ENCODE results near the gene ACSL3. TPM values are rescaled to one million over a fixed set of nuclear protein-coding genes. Genes with fewer than 3 reads are reported as not detected.
"Not testable (repeated sequence)": the region's sequence is repeated elsewhere in the genome, so short reads cannot be mapped to it uniquely, and the experiment has no call there.

The ACSL3 gene
- total RNA-seq (2014; rRNA removed; shearing (Covaris generic)) = 1,114 and 1,151 TPM in 2 replicates
- 490 and 525 TPM in 2 replicates for polyA plus RNA-seq (2015; cell fraction: cytosol; rRNA removed)
- polyA plus RNA-seq (2015; cell fraction: nucleus; rRNA removed) = 203 and 204 TPM in 2 replicates

DNA sequence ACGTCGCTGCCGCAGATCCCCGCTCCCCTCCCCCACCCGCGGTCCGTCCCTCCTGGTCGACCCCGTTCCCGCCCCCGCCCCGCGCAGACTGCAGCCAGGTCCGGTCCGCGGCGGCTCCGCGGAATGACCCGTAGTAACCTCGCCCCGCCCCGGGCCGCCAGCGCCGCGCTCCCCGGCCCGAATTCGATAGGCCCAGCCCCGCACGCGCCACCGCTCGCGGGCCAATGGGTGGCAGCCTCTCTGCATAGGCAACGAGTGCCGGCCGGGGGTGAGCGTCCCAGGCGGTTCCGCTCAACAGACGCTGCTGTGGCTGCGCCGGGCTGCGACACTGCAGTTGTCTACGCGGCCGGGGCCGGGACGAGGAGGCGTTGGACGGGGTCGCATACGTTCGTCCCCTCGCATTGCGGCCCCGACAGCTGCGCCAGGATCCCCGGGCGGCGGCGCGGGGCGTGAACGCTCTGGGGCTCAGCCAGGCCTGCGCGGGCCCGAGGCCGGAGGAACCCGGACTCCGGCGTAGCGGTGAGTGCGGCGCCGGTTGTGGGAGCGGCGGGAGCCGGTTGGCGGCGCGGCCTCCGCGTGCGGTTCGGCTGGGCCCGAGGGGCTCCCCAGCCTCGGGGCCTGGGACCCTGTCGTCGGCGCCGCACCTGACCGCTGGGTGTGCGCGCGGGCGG is at the start of gene ACSL3:
Gene ACSL3 (plus strand): TSS at position 297 of the 671 bp plus-strand sequence. CDS start 47,737 bp downstream, outside the sequence.
- peak; percentile 94 for DNase-seq (ENCODE audit: low read depth, low spot score)
- in situ Hi-C loops (cut with HindIII; ENCODE audit: low pct_unique_long_range_greater_than_20kb, low sequenced_read_pairs) = no loop called here

DNA sequence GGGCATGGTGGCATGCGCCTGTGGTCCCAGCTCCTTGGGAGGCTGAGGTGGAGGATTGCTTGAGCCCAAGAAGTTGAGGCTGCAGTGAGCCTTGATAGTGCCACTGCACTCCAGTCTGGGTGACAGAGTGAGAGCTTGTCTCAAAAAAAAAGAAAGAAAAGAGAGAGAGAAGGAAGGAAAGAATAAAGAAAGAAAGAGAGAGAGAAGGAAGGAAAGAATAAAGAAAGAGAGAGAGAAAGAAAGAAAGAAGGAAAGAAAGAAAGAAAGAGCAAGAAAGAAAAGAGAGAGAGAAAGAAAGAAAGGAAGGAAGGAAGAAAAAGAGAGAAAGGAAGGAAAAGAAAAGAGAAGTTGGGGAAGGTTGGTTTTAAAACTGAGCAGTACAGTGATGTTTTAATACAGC is 49.0 kb upstream of the ACSL3 start:
- DNase-seq (ENCODE audit: low read depth, low spot score) = no peak
- in situ Hi-C loops (cut with HindIII; ENCODE audit: low pct_unique_long_range_greater_than_20kb, low sequenced_read_pairs) = no loop called here

DNA sequence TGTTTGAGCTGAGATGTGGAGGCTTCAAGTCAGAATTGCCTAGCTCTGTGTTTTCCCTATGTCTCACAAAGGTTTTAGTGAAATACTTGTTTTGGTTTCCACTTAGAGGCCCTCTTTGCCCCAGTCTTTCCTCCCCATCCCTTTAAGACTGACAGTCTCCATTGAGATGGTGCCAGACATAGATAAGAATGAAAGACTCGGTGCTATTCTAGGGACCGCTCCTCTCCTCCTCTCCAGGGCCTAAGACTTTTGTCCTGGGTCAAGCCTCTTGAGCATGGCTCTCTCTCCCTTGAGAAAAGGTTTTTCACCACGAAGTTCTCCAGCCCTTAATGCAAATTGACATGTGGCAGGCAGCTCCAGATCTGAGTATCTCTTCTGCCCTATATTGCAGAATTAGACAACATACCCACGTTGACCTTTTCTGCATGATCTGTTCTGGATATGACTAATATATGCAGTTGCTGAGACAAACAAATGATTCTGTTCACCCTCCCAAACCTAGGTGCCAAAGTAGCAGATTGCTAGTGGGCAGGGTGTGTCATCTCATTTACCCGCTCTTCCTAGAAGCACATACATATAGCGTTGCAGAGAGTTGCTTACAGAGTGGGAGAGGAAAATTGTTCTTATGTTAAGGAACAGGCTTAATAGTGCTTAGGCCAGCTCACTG is 47.5 kb upstream of the ACSL3 start:
- peak; percentile 46 for DNase-seq (ENCODE audit: low read depth, low spot score)
- in situ Hi-C loops (cut with HindIII; ENCODE audit: low pct_unique_long_range_greater_than_20kb, low sequenced_read_pairs) = no loop called here

DNA sequence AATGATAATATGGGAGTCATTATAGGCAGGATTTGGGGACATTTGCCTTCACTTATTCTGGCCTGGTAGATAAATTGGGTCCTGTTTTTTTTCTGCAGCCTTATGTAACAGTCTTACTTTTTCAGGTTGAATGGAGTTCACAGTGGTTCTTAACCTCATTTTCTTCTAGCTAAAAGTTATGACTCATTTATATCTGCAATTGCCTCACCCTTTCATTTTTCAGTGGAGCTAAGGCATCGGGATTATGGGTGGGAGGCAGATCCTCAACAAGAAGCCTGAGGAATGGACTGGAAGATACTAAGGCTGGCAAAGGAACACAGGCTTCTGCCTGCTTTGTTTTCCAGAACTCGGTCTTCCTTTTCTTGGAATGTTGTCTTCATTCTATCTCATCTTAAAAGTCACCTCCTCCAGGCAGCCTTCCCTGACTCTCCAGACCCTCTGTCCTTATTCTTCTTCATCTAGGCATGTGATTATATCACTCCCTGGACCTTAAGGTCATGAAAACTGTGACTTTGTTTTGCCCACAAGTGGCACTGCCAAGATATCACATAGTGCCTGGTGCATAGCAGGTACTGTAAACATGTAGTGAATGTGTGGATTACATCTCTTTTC is 41.0 kb upstream of the ACSL3 start:
- no peak for DNase-seq (ENCODE audit: low read depth, low spot score)
- in situ Hi-C loops (cut with HindIII; ENCODE audit: low pct_unique_long_range_greater_than_20kb, low sequenced_read_pairs) = no loop called here

DNA sequence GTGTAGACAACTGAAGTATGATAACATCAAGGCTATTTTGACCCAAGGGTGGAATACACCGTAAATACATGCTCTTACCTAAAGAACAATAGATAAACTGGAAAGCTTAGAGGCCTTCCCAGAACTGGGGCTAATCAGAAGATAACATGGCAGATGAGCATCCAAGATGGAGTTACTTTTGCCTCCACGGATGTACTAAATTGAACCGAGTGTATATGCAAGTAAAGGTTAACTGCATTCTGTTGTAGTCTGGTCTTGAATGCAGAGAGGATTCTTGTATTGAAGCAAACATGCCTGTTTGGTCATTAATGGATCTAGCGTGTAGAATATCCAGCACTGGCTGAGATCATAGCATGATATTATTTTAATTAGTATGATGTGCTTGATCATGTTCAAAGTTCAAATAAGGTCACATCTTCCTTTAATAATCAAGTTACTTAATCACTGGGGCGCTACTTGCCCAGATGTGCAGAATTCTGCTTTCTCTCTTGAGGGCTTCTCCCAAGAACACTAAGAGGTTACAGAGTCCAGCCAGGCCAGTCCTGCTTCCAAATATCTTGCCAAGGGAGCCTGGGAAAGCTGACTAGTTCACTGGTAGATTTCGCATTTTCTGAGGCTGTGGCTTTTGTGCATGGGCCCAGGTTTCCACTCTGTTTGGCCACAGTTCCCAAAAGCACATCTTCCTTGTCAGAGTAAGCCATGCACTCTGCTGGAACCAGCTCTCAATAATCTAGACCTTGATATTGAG is 37.5 kb upstream of the ACSL3 start:
- no peak for DNase-seq (ENCODE audit: low read depth, low spot score)
- in situ Hi-C loops (cut with HindIII; ENCODE audit: low pct_unique_long_range_greater_than_20kb, low sequenced_read_pairs) = no loop called here

DNA sequence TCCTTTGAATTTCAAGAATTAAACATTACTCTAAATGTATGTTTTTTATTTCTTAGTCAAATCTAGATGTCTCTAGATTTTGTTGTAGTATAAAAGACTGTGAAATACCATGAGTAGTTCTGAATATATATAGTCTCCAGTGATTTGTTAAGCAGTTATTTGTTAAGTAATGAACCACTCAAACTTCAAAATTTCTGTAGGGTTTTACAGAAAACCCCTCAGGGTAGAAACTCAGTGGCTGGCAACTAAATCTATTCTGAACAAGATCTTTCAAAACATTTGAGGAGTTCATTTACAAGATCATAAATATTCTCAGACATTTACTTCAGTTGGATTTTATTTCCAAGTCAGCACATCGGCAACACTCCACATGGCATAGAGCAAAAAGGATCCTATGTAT is 35.8 kb upstream of the ACSL3 start:
- no peak for DNase-seq (ENCODE audit: low read depth, low spot score)
- in situ Hi-C loops (cut with HindIII; ENCODE audit: low pct_unique_long_range_greater_than_20kb, low sequenced_read_pairs) = no loop called here

DNA sequence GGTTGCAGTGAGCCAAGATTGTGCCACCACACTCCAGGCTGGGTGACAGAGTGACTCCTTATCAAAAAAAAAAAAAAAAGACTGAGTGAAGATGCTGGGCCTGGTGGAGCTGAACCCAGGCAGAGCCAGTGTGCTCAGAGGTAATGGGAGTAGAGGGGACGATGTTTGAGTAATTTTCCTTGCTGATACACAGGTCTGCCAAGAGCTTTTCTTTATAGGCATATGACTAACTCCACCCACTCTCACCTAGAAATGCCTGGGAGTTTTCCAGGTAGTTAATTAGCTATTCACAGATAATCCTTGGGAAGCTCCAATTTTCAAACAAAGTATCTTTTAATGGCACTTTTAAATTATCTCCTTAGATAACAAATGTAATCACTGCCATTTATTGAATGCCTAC is 33.4 kb upstream of the ACSL3 start:
- in situ Hi-C loops (cut with HindIII; ENCODE audit: low pct_unique_long_range_greater_than_20kb, low sequenced_read_pairs) = no loop called here
- no peak for DNase-seq (ENCODE audit: low read depth, low spot score)

DNA sequence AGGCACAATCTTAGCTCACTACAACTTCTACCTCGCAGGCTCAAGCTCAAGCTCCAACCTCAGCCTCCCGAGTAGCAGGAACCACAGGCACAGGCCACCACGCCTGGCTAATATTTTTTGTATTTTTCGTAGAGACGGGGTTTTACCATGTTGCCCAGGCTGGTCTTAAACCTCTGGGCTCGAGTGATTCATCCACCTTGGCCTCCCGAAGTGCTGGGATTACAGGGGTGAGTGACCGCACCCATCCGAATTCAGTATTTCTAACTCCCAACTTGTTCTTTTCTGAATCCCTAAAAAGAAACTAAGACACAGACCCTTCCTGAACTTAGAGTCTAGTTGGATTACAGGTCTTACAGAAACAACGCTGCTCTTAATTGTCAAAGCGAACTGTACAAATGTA is 32.3 kb upstream of the ACSL3 start:
- in situ Hi-C loops (cut with HindIII; ENCODE audit: low pct_unique_long_range_greater_than_20kb, low sequenced_read_pairs) = no loop called here

DNA sequence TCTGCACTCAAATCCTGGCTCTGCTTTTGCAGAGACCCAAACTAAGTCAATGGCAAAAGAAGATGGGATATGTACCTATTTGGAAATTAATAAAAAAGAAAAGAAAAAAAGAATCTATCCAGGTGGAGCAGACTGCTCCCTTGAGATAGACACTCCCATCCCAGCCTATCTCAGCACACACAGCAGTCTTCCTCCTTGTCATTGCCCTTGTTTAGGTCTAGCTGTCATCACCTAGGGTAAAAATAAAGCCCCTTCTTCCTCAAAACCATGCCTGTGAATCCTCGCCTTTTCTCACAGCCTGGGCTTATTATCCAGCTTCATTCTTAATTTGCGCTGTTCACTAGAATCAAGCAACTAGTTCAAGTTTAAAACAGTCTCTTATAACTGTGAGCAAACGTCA is 30.7 kb upstream of the ACSL3 start:
- DNase-seq (ENCODE audit: low read depth, low spot score) = no peak
- in situ Hi-C loops (cut with HindIII; ENCODE audit: low pct_unique_long_range_greater_than_20kb, low sequenced_read_pairs) = no loop called here

More for the DNA sequence above, 32.3 kb upstream of the ACSL3 start:
- no peak for DNase-seq (ENCODE audit: low read depth, low spot score)

DNA sequence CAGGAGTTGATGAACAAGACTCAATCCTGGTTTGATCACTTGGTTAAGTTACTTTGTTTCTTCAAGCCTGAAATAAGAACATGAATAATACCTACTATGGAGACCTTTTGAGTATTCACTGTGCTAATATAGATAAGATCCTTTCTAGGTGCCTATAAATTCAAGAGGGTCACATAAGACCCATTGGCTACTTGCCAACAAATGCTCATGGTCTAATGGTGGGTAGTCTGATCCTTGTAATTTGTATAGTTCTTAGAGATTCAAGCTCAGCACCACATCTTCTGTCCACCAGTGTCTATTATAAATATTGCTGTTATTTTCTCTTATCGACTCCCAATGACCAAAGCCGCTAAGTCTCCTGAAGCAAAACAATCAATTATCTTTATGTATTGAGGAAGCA is 27.4 kb upstream of the ACSL3 start:
- in situ Hi-C loops (cut with HindIII; ENCODE audit: low pct_unique_long_range_greater_than_20kb, low sequenced_read_pairs) = no loop called here
- no peak for DNase-seq (ENCODE audit: low read depth, low spot score)

DNA sequence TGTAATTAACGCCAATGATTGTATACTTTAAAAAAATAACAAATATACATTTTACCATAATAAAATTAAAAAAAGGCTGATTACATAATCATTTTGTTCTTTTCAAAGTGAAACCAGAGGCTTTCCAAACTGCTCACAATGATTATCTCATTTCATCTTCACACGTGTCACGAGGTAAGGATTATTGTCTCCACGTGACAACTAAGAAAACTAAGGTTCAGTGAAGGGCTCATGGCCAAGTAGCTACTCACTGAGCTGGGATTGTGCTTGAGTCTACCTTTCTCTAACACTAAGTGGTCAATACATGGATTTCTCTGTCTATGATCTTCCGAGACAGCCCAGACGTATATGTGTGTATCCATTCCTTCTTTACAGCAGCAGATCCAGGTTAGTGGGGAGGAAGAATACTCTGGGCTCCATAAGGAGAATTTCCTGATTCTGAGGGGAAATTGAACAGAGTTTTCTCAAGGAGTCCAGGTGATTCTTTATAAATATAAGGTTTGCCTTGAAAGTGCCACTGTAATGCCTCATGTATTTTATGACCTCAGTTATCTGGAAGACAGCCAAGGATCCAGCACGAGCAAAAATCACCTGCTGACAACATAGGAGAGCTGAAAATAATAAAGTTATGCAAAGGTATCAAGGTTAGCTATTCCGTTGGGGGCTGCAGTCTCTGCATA is 25.6 kb upstream of the ACSL3 start:
- in situ Hi-C loops (cut with HindIII; ENCODE audit: low pct_unique_long_range_greater_than_20kb, low sequenced_read_pairs) = no loop called here
- no peak for DNase-seq (ENCODE audit: low read depth, low spot score)

DNA sequence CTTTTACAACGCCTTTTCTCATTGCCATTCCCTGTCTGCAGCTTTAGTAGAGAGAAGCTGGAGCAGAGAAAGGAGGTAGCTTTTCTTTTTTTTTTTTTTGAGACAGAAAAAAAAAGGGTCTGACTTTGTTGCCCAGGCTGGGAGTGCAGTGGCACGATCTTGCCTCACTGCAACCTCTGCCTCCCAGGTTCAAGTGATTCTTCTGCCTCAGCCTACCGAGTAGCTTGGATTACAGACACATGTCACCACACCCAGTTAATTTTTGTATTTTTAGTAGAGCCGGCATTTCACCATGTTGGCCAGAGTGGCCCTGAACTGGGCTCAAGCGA is 25.0 kb upstream of the ACSL3 start:
- in situ Hi-C loops (cut with HindIII; ENCODE audit: low pct_unique_long_range_greater_than_20kb, low sequenced_read_pairs) = no loop called here
- DNase-seq (ENCODE audit: low read depth, low spot score) = no peak

DNA sequence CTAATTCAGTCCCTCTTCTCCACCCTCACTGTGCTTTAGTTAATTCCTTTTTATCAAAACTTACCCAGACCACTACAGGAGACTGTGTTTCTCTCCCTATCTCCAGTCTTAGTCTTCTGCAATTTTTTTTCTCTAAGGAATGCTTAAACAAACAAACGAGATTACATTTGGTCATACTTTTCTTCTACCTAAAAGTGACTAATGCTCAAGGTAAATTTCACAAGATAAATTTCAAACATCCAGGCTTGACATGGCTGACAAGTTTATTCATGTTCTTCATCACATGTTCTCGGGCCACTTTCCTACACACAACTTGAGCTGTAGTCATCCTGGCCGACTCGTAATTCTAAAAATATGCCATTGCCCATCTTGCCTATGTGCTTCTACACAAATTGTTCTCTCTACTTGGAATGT is 23.2 kb upstream of the ACSL3 start:
- no peak for DNase-seq (ENCODE audit: low read depth, low spot score)
- in situ Hi-C loops (cut with HindIII; ENCODE audit: low pct_unique_long_range_greater_than_20kb, low sequenced_read_pairs) = no loop called here

DNA sequence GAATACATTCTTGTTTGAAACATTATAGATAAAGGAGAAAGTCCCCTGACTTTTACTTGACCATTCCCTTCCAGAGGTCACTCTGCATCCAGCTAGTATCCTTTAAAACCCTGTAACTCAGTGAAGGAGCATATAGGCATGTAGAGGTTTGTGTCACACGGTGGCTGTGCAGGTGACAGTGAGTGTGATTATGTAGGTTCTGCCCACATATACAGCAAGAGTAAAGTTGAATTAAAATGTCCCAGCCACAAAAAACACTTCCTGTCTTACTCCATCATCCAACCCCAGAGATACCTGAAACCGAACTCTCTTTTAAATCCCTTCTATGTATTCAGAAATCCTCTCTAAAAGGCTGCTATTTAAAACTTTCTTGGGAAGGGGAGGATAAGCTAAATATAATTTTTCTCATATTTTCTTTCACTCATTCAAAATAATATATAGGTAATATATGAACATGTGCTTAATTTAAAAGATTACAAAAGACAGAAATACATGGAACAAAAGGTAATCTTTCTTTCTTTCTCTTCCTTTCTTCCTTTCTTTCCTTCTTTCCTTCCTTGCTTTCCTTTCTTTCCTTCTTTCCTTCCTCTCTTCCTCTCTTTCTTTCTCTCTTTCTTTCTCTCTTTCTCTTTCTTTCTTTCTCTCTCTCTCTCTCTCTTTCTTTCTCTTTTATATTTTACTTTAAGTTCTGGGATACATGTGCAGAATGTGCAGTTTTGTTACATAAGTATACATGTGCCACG is 20.6 kb upstream of the ACSL3 start:
- no peak for DNase-seq (ENCODE audit: low read depth, low spot score)
- in situ Hi-C loops (cut with HindIII; ENCODE audit: low pct_unique_long_range_greater_than_20kb, low sequenced_read_pairs) = no loop called here

DNA sequence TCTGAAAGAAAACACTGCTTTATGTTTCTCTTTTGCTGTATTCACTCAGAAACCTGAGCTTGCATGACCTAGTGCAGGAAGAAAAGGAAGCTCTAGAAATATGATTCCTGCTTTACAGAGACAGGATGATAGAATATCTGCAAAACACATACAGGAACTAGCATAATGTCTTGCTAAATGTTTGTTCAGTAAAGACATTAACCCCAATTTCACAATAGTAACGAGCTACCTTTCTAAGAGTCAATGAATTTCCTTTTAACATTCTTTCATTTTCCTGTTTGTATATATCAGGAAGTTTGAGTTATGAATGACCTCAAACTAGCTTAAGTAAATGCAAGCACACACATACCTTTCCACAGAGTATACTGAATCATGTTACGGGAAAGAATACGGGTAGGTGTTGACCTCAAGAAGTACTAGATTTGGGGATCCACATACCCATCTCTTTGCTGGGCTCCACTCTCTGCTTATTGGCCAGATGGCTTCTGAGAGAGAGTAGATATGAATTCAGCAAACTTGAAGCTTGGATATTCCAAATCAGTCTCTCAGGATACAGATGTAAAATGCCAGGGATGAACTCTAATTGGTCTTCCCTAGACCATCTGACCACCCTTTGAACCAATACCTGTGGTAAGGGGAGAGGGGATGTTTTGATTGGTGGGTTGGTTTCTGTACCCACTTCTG is 18.2 kb upstream of the ACSL3 start:
- no peak for DNase-seq (ENCODE audit: low read depth, low spot score)
- in situ Hi-C loops (cut with HindIII; ENCODE audit: low pct_unique_long_range_greater_than_20kb, low sequenced_read_pairs) = no loop called here

DNA sequence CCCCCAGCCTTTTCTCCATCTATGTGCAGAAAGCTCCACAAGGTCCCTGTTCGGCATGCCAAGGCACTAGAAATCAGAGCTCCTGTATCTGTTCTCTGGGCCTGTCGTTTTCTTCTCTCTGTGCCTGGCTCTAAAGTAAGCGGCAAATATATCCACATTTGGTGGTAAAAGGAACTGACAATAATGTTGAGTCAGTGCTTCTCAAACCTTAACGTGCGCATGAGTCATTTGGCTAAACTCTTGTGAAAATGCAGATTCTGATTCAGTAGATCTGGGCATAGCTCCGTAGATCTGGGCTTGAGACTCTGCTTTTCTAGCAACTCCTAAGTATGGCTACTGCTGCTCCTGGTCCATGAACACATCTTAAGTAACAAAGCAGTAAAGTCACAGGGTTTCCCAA is 16.5 kb upstream of the ACSL3 start:
- DNase-seq (ENCODE audit: low read depth, low spot score) = peak; percentile 34
- in situ Hi-C loops (cut with HindIII; ENCODE audit: low pct_unique_long_range_greater_than_20kb, low sequenced_read_pairs) = no loop called here

DNA sequence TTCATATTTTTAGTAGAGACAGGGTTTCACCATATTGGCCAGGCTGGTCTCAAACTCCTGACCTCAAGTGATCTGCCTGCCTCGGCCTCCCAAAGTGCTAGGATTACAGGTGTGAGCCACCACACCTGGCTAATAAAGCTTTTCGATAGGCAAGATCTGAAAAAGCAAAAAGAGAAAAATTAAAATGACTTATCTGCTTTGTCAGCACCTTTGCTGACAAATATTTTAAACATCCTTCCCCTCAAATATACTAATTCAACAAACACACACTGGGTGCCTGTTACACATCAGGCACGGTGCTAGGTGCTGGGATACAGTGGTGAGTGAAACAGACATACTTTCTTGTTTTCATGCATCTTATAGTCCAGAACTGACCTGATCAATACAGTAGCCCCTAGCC is 15.5 kb upstream of the ACSL3 start:
- DNase-seq (ENCODE audit: low read depth, low spot score); in situ Hi-C loops (cut with HindIII; ENCODE audit: low pct_unique_long_range_greater_than_20kb, low sequenced_read_pairs): not testable (repeated sequence)
